CD4-positive, alpha-beta T cell (primary cell): ENCODE measurements around the gene PPP2R2C. TPM values are rescaled to one million over a fixed set of nuclear protein-coding genes. Genes with fewer than 3 reads are reported as not detected.

ENCODE experiments used
- ATAC-seq: fragments of 200-7000 bp; cut with Tn5 transposase; one replicate; pipeline ENCODE4 v1.10.0; 2022; ENCODE audit warnings: mild to moderate bottlenecking; ENCODE audit not compliant: poor library complexity
- CTCF ChIA-PET: fragments of 350-600 bp; sonication (Branson Sonifier 250); formaldehyde crosslinking; loops from one replicate; lab custom pipeline; 2021; ENCODE audit warnings: antibody characterized with exemption, inconsistent platforms; lab: Charles Lee
- POLR2A ChIA-PET: fragments of 350-600 bp; sonication (Branson Sonifier 250); formaldehyde crosslinking; loops from one replicate; lab custom pipeline; 2021; ENCODE audit warnings: antibody characterized with exemption, inconsistent platforms; lab: Charles Lee
- DNase-seq, 14 experiments: peaks; one replicate each; pipeline ENCODE4 v3.0.0-alpha.2; 2013 to 2020; ENCODE audit warnings: mixed read lengths in 2 of 14
- H3K27ac ChIP-seq, 2 donors: one replicate each; pipeline versions ENCODE4 v1.5.1 to v1.7.0; 2013; ENCODE audit warnings: low read length in 2 of 2, low read depth in 1 of 2, mild to moderate bottlenecking in 1 of 2
- H3K27me3 ChIP-seq, 2 experiments: 1 replicate in 1 of 2; 2 replicates in 1 of 2; pipeline versions ENCODE4 v1.6.1 to v1.7.0; 2013; ENCODE audit warnings: low read length in 2 of 2, control low read depth in 1 of 2, mild to moderate bottlenecking in 1 of 2, moderate library complexity in 1 of 2; ENCODE audit not compliant: insufficient read depth in 2 of 2, control insufficient read depth in 1 of 2
- H3K36me3 ChIP-seq: one replicate; pipeline ENCODE4 v1.6.1; 2013; ENCODE audit warnings: low read length, control low read depth; ENCODE audit not compliant: insufficient read depth
- H3K4me1 ChIP-seq: one replicate; pipeline ENCODE4 v1.6.1; 2013; ENCODE audit warnings: low read length, control low read depth; ENCODE audit not compliant: insufficient read depth
- H3K4me3 ChIP-seq: one replicate; pipeline ENCODE4 v1.5.1; 2013; ENCODE audit warnings: mild to moderate bottlenecking, low read length, moderate library complexity
- H3K9me3 ChIP-seq, 2 experiments: 1 replicate in 1 of 2; 2 replicates in 1 of 2; pipeline versions ENCODE4 v1.6.1 to v1.7.0; 2013; ENCODE audit warnings: low read length in 2 of 2, mild to moderate bottlenecking in 2 of 2, control low read depth in 1 of 2, moderate library complexity in 1 of 2; ENCODE audit not compliant: control insufficient read depth in 1 of 2, insufficient read depth in 1 of 2
- H3K27ac Mint-ChIP-seq: one replicate; pipeline ENCODE4 v1.8.0; 2020; ENCODE audit warnings: mixed read lengths
- H3K27me3 Mint-ChIP-seq: one replicate; pipeline ENCODE4 v1.8.0; 2021; ENCODE audit warnings: mixed read lengths
- H3K36me3 Mint-ChIP-seq: one replicate; pipeline ENCODE4 v1.8.0; 2021; ENCODE audit warnings: low read depth, mixed read lengths
- H3K4me1 Mint-ChIP-seq: one replicate; pipeline ENCODE4 v1.8.0; 2021; ENCODE audit warnings: low read depth, mixed read lengths
- H3K4me3 Mint-ChIP-seq: one replicate; pipeline ENCODE4 v1.8.0; 2020; ENCODE audit warnings: mild to moderate bottlenecking, mixed read lengths
- H3K9me3 Mint-ChIP-seq: one replicate; pipeline ENCODE4 v1.8.0; 2020; ENCODE audit warnings: mixed read lengths
- intact Hi-C, 2 experiments: fragments of 100-400 bp; cut with DNase I in 1 of 2; cut with micrococcal nuclease in 1 of 2; formaldehyde crosslinking; loops; one replicate each; pipeline versions ENCODE4 v1.15.1 to v1.9.0; 2023 to 2025; cut with DNase I, micrococcal nuclease
- total RNA-seq, 174 experiments: library from RNA in 2 of 174; stranded (reverse) in 2 of 174; gene quantifications; one replicate each; pipeline ENCODE4 v1.2.3 and lab custom pipeline; 2021 to 2026
- TF ChIP-seq, protein P1 (sequence below): fragments of 200-600 bp; IDR thresholded peaks from one replicate; pipeline ENCODE4 v1.8.0; 2022; ENCODE audit warnings: antibody characterized with exemption, mild to moderate bottlenecking

The PPP2R2C gene
- total RNA-seq, 2 experiments from 2014 or later = not detected

DNA sequence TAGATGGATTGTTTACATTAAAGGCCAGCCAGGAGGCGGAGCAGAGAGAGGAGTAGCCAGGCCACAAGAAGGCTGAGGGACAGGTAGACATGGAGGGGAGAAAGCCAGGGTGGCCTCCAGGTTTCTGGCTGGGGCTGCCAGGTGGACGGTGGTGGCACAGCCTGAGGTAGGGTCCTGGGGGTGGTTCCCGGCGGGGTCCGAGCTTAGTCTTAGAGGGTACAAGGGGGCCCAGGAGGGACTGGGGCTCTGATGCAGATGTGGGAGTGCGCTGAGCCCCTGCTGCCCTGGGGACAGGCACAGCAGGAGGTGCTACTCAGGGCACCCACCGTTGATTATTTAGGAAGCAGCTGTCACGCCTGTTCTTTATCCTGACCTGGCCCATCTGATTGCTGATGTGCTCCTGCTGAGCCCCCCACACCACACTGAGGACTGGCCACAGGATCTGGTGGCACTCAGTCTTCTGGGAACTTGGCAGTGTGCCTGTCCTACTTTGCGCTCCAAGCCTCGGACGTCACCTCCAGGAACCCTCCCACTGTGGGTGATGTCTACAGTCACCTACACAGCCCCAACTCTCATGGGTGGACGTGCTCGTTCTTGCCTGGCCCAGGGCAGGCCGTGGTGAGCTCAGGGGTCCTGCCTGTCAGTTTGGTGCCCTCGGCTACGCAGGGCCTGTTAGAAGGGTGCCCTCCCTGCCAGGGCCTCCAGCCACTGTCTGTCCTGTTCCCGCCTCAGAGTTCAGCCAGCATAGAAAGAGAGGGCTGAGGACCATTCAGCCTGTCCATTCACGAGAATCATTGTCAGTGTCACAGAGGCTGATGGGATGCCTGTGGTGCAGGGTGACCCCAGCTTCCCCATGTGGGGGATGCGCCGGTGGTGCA lies 190.7 kb downstream of the PPP2R2C start:
- TF ChIP-seq, protein P1, sequence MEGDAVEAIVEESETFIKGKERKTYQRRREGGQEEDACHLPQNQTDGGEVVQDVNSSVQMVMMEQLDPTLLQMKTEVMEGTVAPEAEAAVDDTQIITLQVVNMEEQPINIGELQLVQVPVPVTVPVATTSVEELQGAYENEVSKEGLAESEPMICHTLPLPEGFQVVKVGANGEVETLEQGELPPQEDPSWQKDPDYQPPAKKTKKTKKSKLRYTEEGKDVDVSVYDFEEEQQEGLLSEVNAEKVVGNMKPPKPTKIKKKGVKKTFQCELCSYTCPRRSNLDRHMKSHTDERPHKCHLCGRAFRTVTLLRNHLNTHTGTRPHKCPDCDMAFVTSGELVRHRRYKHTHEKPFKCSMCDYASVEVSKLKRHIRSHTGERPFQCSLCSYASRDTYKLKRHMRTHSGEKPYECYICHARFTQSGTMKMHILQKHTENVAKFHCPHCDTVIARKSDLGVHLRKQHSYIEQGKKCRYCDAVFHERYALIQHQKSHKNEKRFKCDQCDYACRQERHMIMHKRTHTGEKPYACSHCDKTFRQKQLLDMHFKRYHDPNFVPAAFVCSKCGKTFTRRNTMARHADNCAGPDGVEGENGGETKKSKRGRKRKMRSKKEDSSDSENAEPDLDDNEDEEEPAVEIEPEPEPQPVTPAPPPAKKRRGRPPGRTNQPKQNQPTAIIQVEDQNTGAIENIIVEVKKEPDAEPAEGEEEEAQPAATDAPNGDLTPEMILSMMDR = no peak
- Histone ChIP-seq H3K36me3 (no peaks in the 10 kb centered on the region), H3K27me3 (no peaks in the 10 kb centered on the region), H3K9me3 (no peaks in the 10 kb centered on the region), H3K27ac (no peak overlapping the region), H3K4me1 (peaks cover 16% of the 10 kb centered on the region), H3K4me3 (no peak overlapping the region)
- ATAC-seq (no peak), DNase-seq (no peak)
- CTCF ChIA-PET = no interaction called here
- no peaks in the 10 kb centered on the region for H3K9me3 Mint-ChIP-seq
- H3K27me3 Mint-ChIP-seq = no peaks in the 10 kb centered on the region
- no peak overlapping the region for H3K4me3 Mint-ChIP-seq
- H3K36me3 Mint-ChIP-seq = peaks cover 2% of the 10 kb centered on the region
- intact Hi-C loops = no loop called here
- H3K4me1 Mint-ChIP-seq = peaks cover 12% of the 10 kb centered on the region
- POLR2A ChIA-PET = no interaction called here
- H3K27ac Mint-ChIP-seq = no peak overlapping the region

DNA sequence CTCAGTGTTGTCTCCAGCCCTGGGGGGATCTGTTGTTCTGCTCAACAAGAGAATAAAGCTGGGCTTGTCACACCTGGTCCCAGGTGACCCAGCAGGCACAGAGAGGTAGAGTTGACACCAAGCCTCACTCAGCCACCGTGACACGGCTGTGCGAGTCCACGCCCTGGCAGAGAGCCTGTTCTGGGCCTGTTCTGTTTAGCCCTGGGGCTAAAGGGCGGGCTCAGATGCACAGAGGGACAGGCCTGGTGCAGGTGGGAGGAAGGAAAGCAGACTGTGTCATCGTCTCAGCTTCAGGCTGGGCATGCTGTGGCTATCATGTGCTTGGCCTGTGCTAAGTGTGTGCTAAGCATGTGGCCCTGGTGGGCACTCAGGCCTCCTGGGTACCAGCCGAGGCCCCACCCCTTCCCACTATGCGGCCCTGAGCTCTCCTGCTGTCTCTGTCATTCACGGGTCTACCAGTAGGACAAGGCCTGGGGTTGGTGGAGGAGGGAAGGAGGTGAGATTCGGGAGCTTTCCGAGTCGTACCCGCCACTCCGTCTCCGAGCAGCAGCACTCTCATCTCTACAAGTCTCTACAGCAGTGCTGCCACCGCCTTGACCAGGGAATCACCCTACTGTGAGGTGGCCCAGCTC lies 191.9 kb downstream of the PPP2R2C start:
- intact Hi-C loops = no loop called here
- CTCF ChIA-PET = no interaction called here
- Histone ChIP-seq H3K9me3 (no peaks in the 10 kb centered on the region), H3K27ac (no peak overlapping the region), H3K4me3 (no peak overlapping the region), H3K36me3 (no peaks in the 10 kb centered on the region), H3K4me1 (peaks cover 16% of the 10 kb centered on the region), H3K27me3 (no peaks in the 10 kb centered on the region)
- TF ChIP-seq, protein P1 = no peak
- Mint-ChIP-seq H3K27me3 (no peaks in the 10 kb centered on the region), H3K4me3 (no peak overlapping the region), H3K9me3 (no peaks in the 10 kb centered on the region), H3K36me3 (no peaks in the 10 kb centered on the region), H3K4me1 (peaks cover 12% of the 10 kb centered on the region), H3K27ac (no peak overlapping the region)
- no peak for ATAC-seq
- DNase-seq = no peak
- POLR2A ChIA-PET = no interaction called here

DNA sequence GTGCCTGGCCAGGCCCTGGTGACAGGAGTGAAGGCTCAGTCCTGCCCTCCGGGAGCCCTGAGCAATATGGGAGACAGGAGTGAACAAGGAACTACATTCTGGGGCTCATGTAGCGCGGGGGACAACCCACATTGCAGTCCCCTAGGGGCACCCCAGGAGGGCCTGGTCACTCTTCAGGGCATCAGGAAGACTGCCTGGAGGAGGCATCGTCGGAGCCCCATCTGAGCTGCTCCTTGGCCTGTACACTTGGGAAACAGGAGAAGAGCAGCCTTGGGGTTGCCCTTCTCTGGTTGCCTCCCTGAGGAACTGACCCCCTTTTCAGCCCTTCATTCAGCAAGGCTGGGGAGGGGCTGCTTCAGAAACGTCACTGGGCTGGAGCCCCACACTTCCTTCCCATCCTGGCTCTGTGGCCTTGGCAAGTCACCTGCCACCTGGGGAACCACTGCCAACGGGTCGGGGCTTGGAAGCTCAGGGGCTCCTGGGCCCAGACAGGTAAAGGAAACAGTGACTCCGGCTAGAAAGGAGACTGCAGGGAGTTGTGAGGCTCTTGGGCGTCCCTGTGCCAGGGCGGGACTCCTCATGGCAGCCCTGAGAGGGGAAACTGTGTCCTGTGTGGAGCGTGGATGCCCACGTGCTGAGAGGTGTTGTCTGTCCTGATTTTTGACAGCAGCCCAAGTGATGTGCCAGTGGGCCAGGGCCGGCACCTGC lies 192.7 kb downstream of the PPP2R2C start:
- Mint-ChIP-seq H3K36me3 (no peaks in the 10 kb centered on the region), H3K27me3 (no peaks in the 10 kb centered on the region), H3K9me3 (no peaks in the 10 kb centered on the region), H3K4me1 (peaks cover 12% of the 10 kb centered on the region), H3K27ac (no peak overlapping the region), H3K4me3 (no peak overlapping the region)
- no peak for ATAC-seq
- intact Hi-C loops = loop anchor here in 1 of 2 experiments (10.0 kb wide), 1 partner anchor 825 kb away; no protein-coding TSS in a partner anchor
- H3K27me3 ChIP-seq = no peaks in the 10 kb centered on the region
- ChIA-PET POLR2A (no interaction called here), CTCF (interaction anchor here (1.6 kb wide), 1 partner anchor 19 kb away, joined by 3 read pairs; no protein-coding TSS in a partner anchor)
- H3K9me3 ChIP-seq = no peaks in the 10 kb centered on the region
- no peaks in the 10 kb centered on the region for H3K36me3 ChIP-seq
- no peak overlapping the region for H3K27ac ChIP-seq
- peaks cover 16% of the 10 kb centered on the region for H3K4me1 ChIP-seq
- no peak for DNase-seq
- H3K4me3 ChIP-seq = no peak overlapping the region
- TF ChIP-seq, protein P1 = no peak
